Measurements from ENCODE around the gene TLE3.

Gene TLE3

GRCh38 chr15:70082281-70082900, 15.3 kb downstream of the TLE3 start:
- DNase-seq, result no peak

- DNase-seq, result no peak
These were observed 16.1 kb downstream of the TLE3 start for GRCh38 chr15:70081612-70082011.

GRCh38 chr15:70080347-70080746, 17.4 kb downstream of the TLE3 start:
- no peak for DNase-seq

GRCh38 chr15:70079888-70080287, 17.8 kb downstream of the TLE3 start:
- no peak for DNase-seq

- no peak for DNase-seq
These were observed 18.9 kb downstream of the TLE3 start for GRCh38 chr15:70078578-70079417.

- DNase-seq, result no peak
These were observed 20.2 kb downstream of the TLE3 start for GRCh38 chr15:70077188-70078147.

- no peak for DNase-seq
These were observed 23.3 kb downstream of the TLE3 start for GRCh38 chr15:70074380-70074779.

GRCh38 chr15:70072479-70072878, 25.2 kb downstream of the TLE3 start:
- DNase-seq, result no peak

GRCh38 chr15:70071799-70072198, 25.9 kb downstream of the TLE3 start:
- DNase-seq, result no peak

GRCh38 chr15:70069716-70070115, 28.0 kb downstream of the TLE3 start:
- no peak for DNase-seq

GRCh38 chr15:70068783-70069565, 28.7 kb downstream of the TLE3 start:
- DNase-seq, result no peak

GRCh38 chr15:70067681-70068080, 30.0 kb downstream of the TLE3 start:
- no peak for DNase-seq

- no peak for DNase-seq
These were observed 30.7 kb downstream of the TLE3 start for GRCh38 chr15:70067011-70067410.

- DNase-seq, result no peak
These were observed 31.3 kb downstream of the TLE3 start for GRCh38 chr15:70066447-70066846.

- no peak for DNase-seq
These were observed 31.7 kb downstream of the TLE3 start for GRCh38 chr15:70066004-70066403.

GRCh38 chr15:70065006-70065722, 32.6 kb downstream of the TLE3 start:
- DNase-seq, result no peak

- no peak for DNase-seq
These were observed 33.3 kb downstream of the TLE3 start for GRCh38 chr15:70064441-70064840.

- no peak for DNase-seq
These were observed 33.7 kb downstream of the TLE3 start for GRCh38 chr15:70063980-70064379.

- DNase-seq, result no peak
These were observed 34.3 kb downstream of the TLE3 start for GRCh38 chr15:70063261-70063925.

- DNase-seq, result peak; percentile 96
These were observed 35.3 kb downstream of the TLE3 start for GRCh38 chr15:70062321-70062956.

Measured in COR-L47 (cell line).